ENCODE measurements around the gene AKR1C8.

AKR1C8 gene

DNA sequence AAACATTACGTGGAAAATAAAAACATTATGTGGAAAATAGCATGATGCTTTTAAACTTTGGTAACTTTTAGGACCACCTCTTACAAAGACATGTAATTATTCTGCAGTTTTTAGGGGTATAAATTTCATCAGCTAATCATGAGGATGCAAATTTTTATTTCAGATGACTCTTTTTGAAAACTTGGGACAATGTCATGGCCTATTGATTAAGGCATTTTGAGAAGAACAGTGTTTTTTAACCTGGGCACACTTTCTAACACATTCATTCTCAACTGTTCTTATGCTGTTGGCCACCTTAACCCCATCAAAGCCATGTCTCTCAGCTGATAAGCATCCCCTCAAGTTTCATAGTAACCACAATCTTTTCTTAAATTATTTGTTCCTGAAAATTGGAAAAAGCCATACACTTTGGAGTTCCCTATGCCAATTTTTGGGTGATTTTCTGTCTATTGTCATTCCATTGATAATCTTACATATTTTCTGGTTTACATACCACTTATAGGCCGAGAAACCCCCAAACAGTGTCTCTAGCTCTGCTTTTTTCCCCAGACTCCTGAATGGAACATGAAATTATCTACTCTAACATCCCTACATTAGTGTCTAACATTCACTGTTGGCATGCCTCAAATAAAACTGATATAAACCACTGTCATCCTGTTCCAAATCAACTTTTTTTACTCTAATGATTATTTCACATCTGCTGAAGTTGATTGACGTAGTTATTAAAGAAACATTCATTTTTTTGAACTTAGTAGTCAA is 76.1 kb downstream of the AKR1C8 start:
- no peak for TF ChIP-seq EZH2 (IDR thresholded peaks at IDR 0.05; ENCODE audit: borderline replicate concordance, low read depth, low read length, severe bottlenecking)
- TF ChIP-seq, protein P1, sequence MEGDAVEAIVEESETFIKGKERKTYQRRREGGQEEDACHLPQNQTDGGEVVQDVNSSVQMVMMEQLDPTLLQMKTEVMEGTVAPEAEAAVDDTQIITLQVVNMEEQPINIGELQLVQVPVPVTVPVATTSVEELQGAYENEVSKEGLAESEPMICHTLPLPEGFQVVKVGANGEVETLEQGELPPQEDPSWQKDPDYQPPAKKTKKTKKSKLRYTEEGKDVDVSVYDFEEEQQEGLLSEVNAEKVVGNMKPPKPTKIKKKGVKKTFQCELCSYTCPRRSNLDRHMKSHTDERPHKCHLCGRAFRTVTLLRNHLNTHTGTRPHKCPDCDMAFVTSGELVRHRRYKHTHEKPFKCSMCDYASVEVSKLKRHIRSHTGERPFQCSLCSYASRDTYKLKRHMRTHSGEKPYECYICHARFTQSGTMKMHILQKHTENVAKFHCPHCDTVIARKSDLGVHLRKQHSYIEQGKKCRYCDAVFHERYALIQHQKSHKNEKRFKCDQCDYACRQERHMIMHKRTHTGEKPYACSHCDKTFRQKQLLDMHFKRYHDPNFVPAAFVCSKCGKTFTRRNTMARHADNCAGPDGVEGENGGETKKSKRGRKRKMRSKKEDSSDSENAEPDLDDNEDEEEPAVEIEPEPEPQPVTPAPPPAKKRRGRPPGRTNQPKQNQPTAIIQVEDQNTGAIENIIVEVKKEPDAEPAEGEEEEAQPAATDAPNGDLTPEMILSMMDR (IDR thresholded peaks at IDR 0.05; ENCODE audit: borderline replicate concordance, extremely low read depth, low read length, poor library complexity, severe bottlenecking), result no peak
- Histone ChIP-seq H3K27me3 (ENCODE audit: insufficient read depth, low read length, poor library complexity) (no peaks in the 10 kb centered on the region), H3K4me1 (ENCODE audit: insufficient read depth, low read length) (no peaks in the 10 kb centered on the region), H3K27ac (ENCODE audit: low read length) (no peak overlapping the region), H2AFZ (ENCODE audit: low read depth, low read length) (no peak overlapping the region), H3K79me2 (ENCODE audit: insufficient read depth, low read length) (no peaks in the 10 kb centered on the region), H4K20me1 (ENCODE audit: insufficient read depth, low read length) (no peaks in the 10 kb centered on the region), H3K4me2 (ENCODE audit: insufficient read depth, low read length) (no peak overlapping the region), H3K36me3 (ENCODE audit: insufficient read depth, low read length) (no peaks in the 10 kb centered on the region), H3K4me3 (ENCODE audit: low read depth in 1 of 2, low read length in 2 of 2) (no peak overlapping the region), H3K9ac (ENCODE audit: low read depth, low read length) (no peak overlapping the region), H3K9me3 (ENCODE audit: insufficient read depth, low read length, severe bottlenecking) (no peaks in the 10 kb centered on the region)
- DNase-seq, result no peak
- ATAC-seq (ENCODE audit: insufficient read depth, low read depth), result no peak

GRCh38 chr10:5107860-5108526 is 77.0 kb downstream of the AKR1C8 start:
- no peak overlapping the region for H3K27ac ChIP-seq (ENCODE audit: low read length)
- no peak overlapping the region for H3K9ac ChIP-seq (ENCODE audit: low read depth, low read length)
- H3K4me1 ChIP-seq (ENCODE audit: insufficient read depth, low read length), result no peaks in the 10 kb centered on the region
- no peak overlapping the region for H2AFZ ChIP-seq (ENCODE audit: low read depth, low read length)
- H3K4me3 ChIP-seq (ENCODE audit: low read depth in 1 of 2, low read length in 2 of 2), result no peak overlapping the region
- ATAC-seq (ENCODE audit: insufficient read depth, low read depth) (no peak), DNase-seq (no peak)
- no peaks in the 10 kb centered on the region for H3K9me3 ChIP-seq (ENCODE audit: insufficient read depth, low read length, severe bottlenecking)
- H3K4me2 ChIP-seq (ENCODE audit: insufficient read depth, low read length), result no peak overlapping the region
- H4K20me1 ChIP-seq (ENCODE audit: insufficient read depth, low read length), result no peaks in the 10 kb centered on the region
- TF ChIP-seq, protein P1 (IDR thresholded peaks at IDR 0.05; ENCODE audit: borderline replicate concordance, extremely low read depth, low read length, poor library complexity, severe bottlenecking), result no peak
- TF ChIP-seq EZH2 (IDR thresholded peaks at IDR 0.05; ENCODE audit: borderline replicate concordance, low read depth, low read length, severe bottlenecking), result no peak
- no peaks in the 10 kb centered on the region for H3K27me3 ChIP-seq (ENCODE audit: insufficient read depth, low read length, poor library complexity)
- no peaks in the 10 kb centered on the region for H3K36me3 ChIP-seq (ENCODE audit: insufficient read depth, low read length)
- H3K79me2 ChIP-seq (ENCODE audit: insufficient read depth, low read length), result no peaks in the 10 kb centered on the region

DNA sequence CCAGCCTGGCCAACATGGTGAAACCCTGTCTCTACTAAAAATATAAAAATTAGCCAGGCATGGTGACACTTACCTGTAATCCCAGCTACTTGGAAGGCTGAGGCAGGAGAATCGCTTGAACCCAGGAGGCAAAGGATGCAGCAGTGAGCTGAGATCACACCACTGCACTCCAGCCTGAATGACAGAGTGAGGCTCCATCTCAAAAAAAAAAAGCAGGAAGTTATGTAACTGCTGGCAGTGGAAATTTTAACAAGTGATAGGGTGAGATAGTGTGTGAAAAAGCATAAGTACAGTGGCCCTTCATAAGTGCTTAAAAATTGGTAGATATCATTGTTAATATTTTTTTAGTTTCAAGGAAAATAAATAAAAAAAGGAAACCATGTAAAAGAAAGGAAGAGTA is 78.4 kb downstream of the AKR1C8 start:
- no peaks in the 10 kb centered on the region for H3K36me3 ChIP-seq (ENCODE audit: insufficient read depth, low read length)

More for the DNA sequence above, 78.4 kb downstream of the AKR1C8 start:
- TF ChIP-seq EZH2 (IDR thresholded peaks at IDR 0.05; ENCODE audit: borderline replicate concordance, low read depth, low read length, severe bottlenecking), result no peak
- TF ChIP-seq, protein P1 (IDR thresholded peaks at IDR 0.05; ENCODE audit: borderline replicate concordance, extremely low read depth, low read length, poor library complexity, severe bottlenecking), result no peak
- H3K27ac ChIP-seq (ENCODE audit: low read length), result no peak overlapping the region
- H4K20me1 ChIP-seq (ENCODE audit: insufficient read depth, low read length), result no peaks in the 10 kb centered on the region
- ATAC-seq (ENCODE audit: insufficient read depth, low read depth) (no peak), DNase-seq (no peak)
- no peaks in the 10 kb centered on the region for H3K27me3 ChIP-seq (ENCODE audit: insufficient read depth, low read length, poor library complexity)
- H3K4me3 ChIP-seq (ENCODE audit: low read depth in 1 of 2, low read length in 2 of 2), result no peak overlapping the region
- no peak overlapping the region for H3K9ac ChIP-seq (ENCODE audit: low read depth, low read length)
- no peak overlapping the region for H2AFZ ChIP-seq (ENCODE audit: low read depth, low read length)
- H3K79me2 ChIP-seq (ENCODE audit: insufficient read depth, low read length), result no peaks in the 10 kb centered on the region
- no peaks in the 10 kb centered on the region for H3K4me1 ChIP-seq (ENCODE audit: insufficient read depth, low read length)
- no peak overlapping the region for H3K4me2 ChIP-seq (ENCODE audit: insufficient read depth, low read length)
- H3K9me3 ChIP-seq (ENCODE audit: insufficient read depth, low read length, severe bottlenecking), result no peaks in the 10 kb centered on the region

Data from DND-41 (cell line).